Measurements from ENCODE around the gene F10. TPM values are rescaled to one million over a fixed set of nuclear protein-coding genes. Genes with fewer than 3 reads are reported as not detected.

The F10 gene
- polyA plus RNA-seq, 1 of the 3 experiments (the other 2 are of a cell fraction): 12.5 TPM

GRCh38 chr13:113184568-113185440, 62.2 kb downstream of the F10 start:
- POLR2A ChIA-PET: no interaction called here
- no peak overlapping the region for H3K27ac ChIP-seq (ENCODE audit: low read depth in 2 of 2, low read length in 1 of 2)
- peaks cover 41% of the 10 kb centered on the region for H3K79me2 ChIP-seq (ENCODE audit: insufficient read depth)
- H3K4me2 ChIP-seq: no peak overlapping the region
- H3K27me3 ChIP-seq (ENCODE audit: insufficient read depth): no peaks in the 10 kb centered on the region
- no peak for DNase-seq
- WGBS (ENCODE audit: low lambda C conversion rate): 96% methylated on average over 12 of the region's 22 CpGs
- no peak overlapping the region for H3K4me3 ChIP-seq (ENCODE audit: low read depth in 2 of 2, low read length in 1 of 2)
- peaks cover 62 to 76% of the 10 kb centered on the region in 2 experiments for H3K36me3 ChIP-seq (replicated peaks in 1 of 2; ENCODE audit: control insufficient read depth in 1 of 2, insufficient read depth in 2 of 2, low read length in 1 of 2)
- no peak overlapping the region for H3K9ac ChIP-seq
- no peaks in the 10 kb centered on the region for H4K20me1 ChIP-seq (ENCODE audit: insufficient read depth)
- H2AFZ ChIP-seq (ENCODE audit: low read depth): no peak overlapping the region
- peaks cover 0 to 12% of the 10 kb centered on the region in 2 experiments; a peak in 2 of 4 replicates for H3K4me1 ChIP-seq (ENCODE audit: control insufficient read depth in 1 of 2, insufficient read depth in 2 of 2, low read depth in 1 of 2, low read length in 1 of 2)
- CTCF ChIA-PET: no interaction called here
- H3F3A ChIP-seq (replicated peaks; ENCODE audit: insufficient read depth): peaks cover 33% of the 10 kb centered on the region
- no peaks in the 10 kb centered on the region for H3K9me3 ChIP-seq
- no peaks in the 10 kb centered on the region for H3K9me2 ChIP-seq
- no peak for TF ChIP-seq YY1 (IDR thresholded peaks at IDR 0.05; ENCODE audit: low read depth)
- TF ChIP-seq GABPA (IDR thresholded peaks at IDR 0.05; ENCODE audit: low read depth): no peak
- no peak for TF ChIP-seq USF1 (IDR thresholded peaks at IDR 0.05; ENCODE audit: borderline replicate concordance, low read depth)
- no peak for TF ChIP-seq TCF12 (IDR thresholded peaks at IDR 0.05)
- TF ChIP-seq POLR2AphosphoS5 (IDR thresholded peaks at IDR 0.05; ENCODE audit: low read depth, low read length): no peak
- TF ChIP-seq EZH2phosphoT487 (IDR thresholded peaks at IDR 0.05; ENCODE audit: borderline replicate concordance, low read depth): no peak

GRCh38 chr13:113186061-113186900, 63.7 kb downstream of the F10 start:
- Histone ChIP-seq H4K20me1 (ENCODE audit: insufficient read depth) (no peaks in the 10 kb centered on the region), H3K9me3 (no peaks in the 10 kb centered on the region), H3F3A (replicated peaks; ENCODE audit: insufficient read depth) (peaks cover 23% of the 10 kb centered on the region), H3K27ac (ENCODE audit: low read depth in 2 of 2, low read length in 1 of 2) (peak overlapping the region in 1 of 2 experiments; percentile 97; a peak in 2 of 4 replicates), H3K4me2 (peak overlapping the region; percentile 77), H3K9me2 (no peaks in the 10 kb centered on the region), H3K4me1 (ENCODE audit: control insufficient read depth in 1 of 2, insufficient read depth in 2 of 2, low read depth in 1 of 2, low read length in 1 of 2) (peaks cover 0 to 7% of the 10 kb centered on the region in 2 experiments; a peak in 2 of 4 replicates), H3K4me3 (ENCODE audit: low read depth in 2 of 2, low read length in 1 of 2) (peak overlapping the region in 1 of 2 experiments; percentile 17; a peak in 1 of 4 replicates), H2AFZ (ENCODE audit: low read depth) (no peak overlapping the region), H3K79me2 (ENCODE audit: insufficient read depth) (peaks cover 29% of the 10 kb centered on the region), H3K9ac (peak overlapping the region; percentile 69), H3K27me3 (ENCODE audit: insufficient read depth) (no peaks in the 10 kb centered on the region), H3K36me3 (replicated peaks in 1 of 2; ENCODE audit: control insufficient read depth in 1 of 2, insufficient read depth in 2 of 2, low read length in 1 of 2) (peaks cover 56 to 71% of the 10 kb centered on the region in 2 experiments)
- DNase-seq: no peak
- CTCF ChIA-PET: no interaction called here
- no peak for TF ChIP-seq MEF2A (IDR thresholded peaks at IDR 0.05; ENCODE audit: borderline replicate concordance, low read depth)
- no peak for TF ChIP-seq GABPA (IDR thresholded peaks at IDR 0.05; ENCODE audit: low read depth)
- TF ChIP-seq TCF12 (IDR thresholded peaks at IDR 0.05): no peak
- no peak for TF ChIP-seq EZH2phosphoT487 (IDR thresholded peaks at IDR 0.05; ENCODE audit: borderline replicate concordance, low read depth)
- TF ChIP-seq RAD21 (IDR thresholded peaks at IDR 0.05; ENCODE audit: low read length): no peak
- no peak for TF ChIP-seq SMC3 (IDR thresholded peaks at IDR 0.05; ENCODE audit: low read depth, low read length)
- no peak for TF ChIP-seq SIN3A (IDR thresholded peaks at IDR 0.05; ENCODE audit: borderline replicate concordance, low read depth, low read length)
- no peak for TF ChIP-seq RFX5 (IDR thresholded peaks at IDR 0.05; ENCODE audit: low read length)
- TF ChIP-seq TEAD4 (IDR thresholded peaks at IDR 0.05; ENCODE audit: borderline replicate concordance, insufficient read depth): no peak
- TF ChIP-seq REST (IDR thresholded peaks at IDR 0.05; ENCODE audit: low read depth, low read length): no peak
- TF ChIP-seq ELF1 (IDR thresholded peaks at IDR 0.05): no peak
- no peak for TF ChIP-seq FOSL2 (IDR thresholded peaks at IDR 0.05; ENCODE audit: borderline replicate concordance, low read depth)
- no peak for TF ChIP-seq JUND (IDR thresholded peaks at IDR 0.05)
- TF ChIP-seq CTCF (IDR thresholded peaks at IDR 0.05): no peak
- no peak for TF ChIP-seq GATA2 (CRISPR knock-in tag; IDR thresholded peaks at IDR 0.05)
- TF ChIP-seq NFIC (IDR thresholded peaks at IDR 0.05; ENCODE audit: borderline replicate concordance): no peak
- no peak for TF ChIP-seq POLR2AphosphoS5 (IDR thresholded peaks at IDR 0.05; ENCODE audit: low read depth, low read length)
- 93% methylated on average over 11 of the region's 13 CpGs for WGBS (ENCODE audit: low lambda C conversion rate)
- POLR2A ChIA-PET: no interaction called here
